Esophagus (tissue), 2 donors: ENCODE measurements around the gene DSP. TPM values are rescaled to one million over a fixed set of nuclear protein-coding genes. Genes with fewer than 3 reads are reported as not detected.

Experiments
- H3K27ac ChIP-seq, 2 donors: one replicate each; pipeline ENCODE4 v1.5.1; 2013; ENCODE audit warnings: low read depth in 2 of 2, mild to moderate bottlenecking in 2 of 2, inconsistent platforms in 1 of 2, low read length in 1 of 2, moderate library complexity in 1 of 2
- H3K27me3 ChIP-seq, 2 donors: one replicate each; pipeline ENCODE4 v1.6.1; 2013; ENCODE audit warnings: low read length in 2 of 2, control low read depth in 1 of 2, mild to moderate bottlenecking in 1 of 2; ENCODE audit not compliant: insufficient read depth in 2 of 2, control insufficient read depth in 1 of 2
- H3K36me3 ChIP-seq, 2 donors: one replicate each; pipeline ENCODE4 v1.6.1; 2013; ENCODE audit warnings: low read length in 1 of 2; ENCODE audit not compliant: control insufficient read depth in 2 of 2, insufficient read depth in 2 of 2
- H3K4me1 ChIP-seq, 2 donors: one replicate each; pipeline ENCODE4 v1.6.1; 2013; ENCODE audit warnings: low read length in 1 of 2; ENCODE audit not compliant: control insufficient read depth in 2 of 2, insufficient read depth in 2 of 2
- H3K4me3 ChIP-seq, 2 donors: one replicate each; pipeline ENCODE4 v1.5.1; 2013; ENCODE audit warnings: low read length in 2 of 2, mild to moderate bottlenecking in 2 of 2, low read depth in 1 of 2, moderate library complexity in 1 of 2
- H3K9me3 ChIP-seq, 2 donors: one replicate each; pipeline ENCODE4 v1.6.1; 2013; ENCODE audit warnings: mild to moderate bottlenecking in 2 of 2, low read depth in 1 of 2, low read length in 1 of 2, moderate library complexity in 1 of 2; ENCODE audit not compliant: control insufficient read depth in 2 of 2, insufficient read depth in 1 of 2
- WGBS, 2 donors: extraction: QIAGEN DNeasy Blood & Tissue Kit; methylation state at CpG; one replicate each; pipeline ENCODE4 v1.1.7; 2013; 5-methylcytosine and 5-hydroxymethylcytosine counted together
- polyA plus RNA-seq, 2 donors: library from polyadenylated mRNA; stranded (reverse); fragments of 200-250 nt; gene quantifications; one replicate each; pipeline ENCODE4 v1.2.3, GENCODE V29; 2013
- donor health status: healthy with polysubstance abuse.
- donor health status: Bipolar disorder and iron deficiency.

Gene DSP
- polyA plus RNA-seq, 2 donors: 182 to 349 TPM

GRCh38 chr6:7555671-7556070 is 14.2 kb downstream of the DSP start:
- no peaks in the 10 kb centered on the region for H3K27me3 ChIP-seq
- peaks cover 0 to 10% of the 10 kb centered on the region in 2 donors for H3K4me1 ChIP-seq
- H3K9me3 ChIP-seq: no peaks in the 10 kb centered on the region
- peak overlapping the region in 1 of 2 donors; percentile 47 for H3K27ac ChIP-seq
- no peak overlapping the region for H3K4me3 ChIP-seq
- 56 to 57% methylated on average over 11 of the region's 11 CpGs for WGBS, 2 donors
- H3K36me3 ChIP-seq: peaks cover 0 to 5% of the 10 kb centered on the region in 2 donors

- peaks cover 3 to 12% of the 10 kb centered on the region in 2 donors for H3K36me3 ChIP-seq
- no peak overlapping the region for H3K4me3 ChIP-seq
- H3K27ac ChIP-seq: no peak overlapping the region
- no peaks in the 10 kb centered on the region for H3K27me3 ChIP-seq
- no peaks in the 10 kb centered on the region for H3K9me3 ChIP-seq
- peaks cover 0 to 12% of the 10 kb centered on the region in 2 donors for H3K4me1 ChIP-seq
- WGBS, 2 donors: 85 to 86% methylated on average over 12 of the region's 12 CpGs
These were observed 15.1 kb downstream of the DSP start for GRCh38 chr6:7556394-7557106.

GRCh38 chr6:7557652-7558051 is 16.2 kb downstream of the DSP start:
- peaks cover 3 to 16% of the 10 kb centered on the region in 2 donors for H3K36me3 ChIP-seq
- WGBS, 2 donors: 84 to 89% methylated on average over 2 of the region's 2 CpGs
- H3K27ac ChIP-seq: no peak overlapping the region
- H3K4me1 ChIP-seq: peaks cover 0 to 12% of the 10 kb centered on the region in 2 donors
- no peak overlapping the region for H3K4me3 ChIP-seq
- no peaks in the 10 kb centered on the region for H3K9me3 ChIP-seq
- H3K27me3 ChIP-seq: no peaks in the 10 kb centered on the region

GRCh38 chr6:7558781-7559180 is 17.3 kb downstream of the DSP start:
- Histone ChIP-seq H3K27me3 (no peaks in the 10 kb centered on the region), H3K4me3 (no peak overlapping the region), H3K36me3 (peaks cover 3 to 16% of the 10 kb centered on the region in 2 donors), H3K4me1 (peaks cover 0 to 10% of the 10 kb centered on the region in 2 donors), H3K9me3 (no peaks in the 10 kb centered on the region), H3K27ac (peak overlapping the region in 1 of 2 donors; percentile 36)
- WGBS, 2 donors: 80 to 83% methylated on average over 4 of the region's 4 CpGs

- Histone ChIP-seq H3K27ac (peak overlapping the region; percentile 36 to 74), H3K36me3 (peaks cover 3 to 16% of the 10 kb centered on the region in 2 donors), H3K27me3 (no peaks in the 10 kb centered on the region), H3K4me3 (no peak overlapping the region), H3K4me1 (peaks cover 0 to 10% of the 10 kb centered on the region in 2 donors), H3K9me3 (no peaks in the 10 kb centered on the region)
- WGBS, 2 donors: 77 to 78% methylated on average over 6 of the region's 6 CpGs
These were observed 17.7 kb downstream of the DSP start for GRCh38 chr6:7559196-7559595.

- WGBS, 2 donors: 42 to 51% methylated on average over 2 of the region's 2 CpGs
- H3K4me3 ChIP-seq: no peak overlapping the region
- no peaks in the 10 kb centered on the region for H3K27me3 ChIP-seq
- H3K9me3 ChIP-seq: no peaks in the 10 kb centered on the region
- H3K36me3 ChIP-seq: peaks cover 3 to 16% of the 10 kb centered on the region in 2 donors
- H3K27ac ChIP-seq: no peak overlapping the region
- peaks cover 0 to 7% of the 10 kb centered on the region in 2 donors for H3K4me1 ChIP-seq
These were observed 18.3 kb downstream of the DSP start for GRCh38 chr6:7559651-7560385.

- H3K9me3 ChIP-seq: no peaks in the 10 kb centered on the region
- H3K4me1 ChIP-seq: peaks cover 0 to 5% of the 10 kb centered on the region in 2 donors
- peak overlapping the region; percentile 47 to 54 for H3K27ac ChIP-seq
- no peaks in the 10 kb centered on the region for H3K27me3 ChIP-seq
- 58 to 66% methylated on average over 19 of the region's 19 CpGs for WGBS, 2 donors
- no peak overlapping the region for H3K4me3 ChIP-seq
- H3K36me3 ChIP-seq: peaks cover 9 to 20% of the 10 kb centered on the region in 2 donors
These were observed 19.9 kb downstream of the DSP start for GRCh38 chr6:7561153-7561964.

GRCh38 chr6:7562769-7563168 is 21.3 kb downstream of the DSP start:
- Histone ChIP-seq H3K36me3 (peaks cover 9 to 29% of the 10 kb centered on the region in 2 donors), H3K27me3 (no peaks in the 10 kb centered on the region)
- 87 to 90% methylated on average over 4 of the region's 4 CpGs for WGBS, 2 donors

GRCh38 chr6:7566107-7566506 is 24.6 kb downstream of the DSP start:
- no peak overlapping the region for H3K27ac ChIP-seq
- H3K36me3 ChIP-seq: peaks cover 12 to 36% of the 10 kb centered on the region in 2 donors
- H3K9me3 ChIP-seq: no peaks in the 10 kb centered on the region
- WGBS, 2 donors: 93 to 94% methylated on average over 2 of the region's 2 CpGs
- peaks cover 0 to 2% of the 10 kb centered on the region in 2 donors for H3K4me1 ChIP-seq
- H3K4me3 ChIP-seq: no peak overlapping the region
- H3K27me3 ChIP-seq: no peaks in the 10 kb centered on the region

More at GRCh38 chr6:7562769-7563168, 21.3 kb downstream of the DSP start:
- peaks cover 0 to 5% of the 10 kb centered on the region in 2 donors for H3K4me1 ChIP-seq
- H3K27ac ChIP-seq: no peak overlapping the region
- no peak overlapping the region for H3K4me3 ChIP-seq
- H3K9me3 ChIP-seq: no peaks in the 10 kb centered on the region
